ENCODE measurements around the gene SLC6A19. TPM values are rescaled to one million over a fixed set of nuclear protein-coding genes. Genes with fewer than 3 reads are reported as not detected.
A peak's percentile ranks its signal among the peaks of the same experiment; 100 is the strongest.

The SLC6A19 gene
- total and polyA plus RNA-seq, 9 of the 15 experiments (the other 6 are each of a cell fraction or from before 2014, with no cell fraction given), result 0.03 to 1.6 (median 0.59) TPM

GRCh38 chr5:1199649-1200494 is 1.5 kb upstream of the SLC6A19 start (continued):
- TF ChIP-seq TRIM24 (IDR thresholded peaks at IDR 0.05) (peak; percentile 50 to 63; a peak in 3 of 4 replicates), ZFX (CRISPR knock-in tag; IDR thresholded peaks at IDR 0.05) (peak; percentile 52; the same call in 1 of the 2 replicates), ZBTB11 (CRISPR knock-in tag; IDR thresholded peaks at IDR 0.05) (peak in 1 of 3 experiments; percentile 66; a peak in 2 of 6 replicates), FOXK2 (conservative IDR thresholded peaks at IDR 0.05 in 1 of 2, IDR thresholded peaks at IDR 0.05 in 1 of 2; ENCODE audit: low read depth in 2 of 2) (peak; percentile 72 to 84), NONO (IDR thresholded peaks at IDR 0.05; ENCODE audit: low read depth in 2 of 2, low read length in 1 of 2) (no peak), MAFF (IDR thresholded peaks at IDR 0.05; ENCODE audit: low read length) (peak; percentile 63), ZNF512 (tag; IDR thresholded peaks at IDR 0.05) (peak; percentile 94), FOXP1 (CRISPR knock-in tag; IDR thresholded peaks at IDR 0.05) (peak; percentile 76; the same call in 1 of the 2 replicates), CBFA2T3 (IDR thresholded peaks at IDR 0.05) (peak; percentile 80), SOX6 (IDR thresholded peaks at IDR 0.05) (0 out of 2 replicates have a peak, but pooled peaks have one; percentile 17), ZNF644 (tag; IDR thresholded peaks at IDR 0.05; ENCODE audit: low read depth) (peak; percentile 79), COPS2 (conservative IDR thresholded peaks at IDR 0.05) (no peak), ZNF239 (CRISPR knock-in tag; IDR thresholded peaks at IDR 0.05) (peak; percentile 70; the same call in 1 of the 2 replicates), RBM22 (IDR thresholded peaks at IDR 0.05; ENCODE audit: low read depth, low read length, poor library complexity, severe bottlenecking) (no peak), CC2D1A (IDR thresholded peaks at IDR 0.05) (peak; percentile 69), ELK3 (CRISPR knock-in tag; IDR thresholded peaks at IDR 0.05) (no peak), IRF9 (tag; IDR thresholded peaks at IDR 0.05) (peak; percentile 68; the same call in 1 of the 2 replicates), HSF4 (CRISPR knock-in tag; IDR thresholded peaks at IDR 0.05; ENCODE audit: borderline replicate concordance) (no peak), CAMTA2 (CRISPR knock-in tag; conservative IDR thresholded peaks at IDR 0.05) (no peak)

Data from K562 (cell line).